Measurements from ENCODE around the gene DNTT. TPM values are rescaled to one million over a fixed set of nuclear protein-coding genes. Genes with fewer than 3 reads are reported as not detected.

DNTT gene
- polyA plus RNA-seq, 2 donors: not detected

DNA sequence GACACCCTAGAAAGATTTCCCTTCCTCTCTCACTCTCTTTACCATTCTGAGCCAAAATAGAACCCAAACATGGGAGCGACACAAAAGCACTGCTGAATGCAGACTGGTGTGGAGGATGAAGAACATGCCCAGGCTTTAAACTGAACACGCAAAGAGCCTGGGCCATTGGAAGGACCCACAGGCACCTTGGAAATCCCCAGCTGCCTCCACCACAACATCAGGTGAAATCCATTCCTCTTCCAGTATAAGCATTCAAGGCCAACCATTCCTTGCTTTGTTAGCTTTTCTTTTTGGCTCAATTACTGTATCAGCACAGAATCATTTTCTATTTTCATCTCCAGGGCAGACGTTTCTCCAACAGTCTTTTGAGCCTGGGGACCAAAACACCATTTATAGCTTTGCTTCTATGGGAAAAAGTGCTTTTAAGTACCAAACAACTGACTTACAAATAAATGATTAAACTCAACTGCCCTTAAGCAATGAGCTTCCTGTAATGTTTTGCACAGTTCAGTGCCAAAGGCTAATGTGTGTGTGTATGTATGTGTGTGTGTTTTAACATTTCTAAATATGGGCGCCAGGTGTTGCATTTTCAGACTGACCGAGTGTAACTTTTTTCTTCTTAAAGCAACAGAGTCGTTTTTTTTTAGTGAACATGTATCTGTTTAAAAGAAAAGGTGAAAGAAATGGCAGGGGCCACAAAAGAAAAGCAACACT, 16.7 kb upstream of the DNTT start:
- no peaks in the 10 kb centered on the region for H3K9me3 ChIP-seq (ENCODE audit: control insufficient read depth in 2 of 2, insufficient read depth in 1 of 2, low read depth in 1 of 2, low read length in 1 of 2)
- H3K27ac ChIP-seq (ENCODE audit: low read depth in 2 of 2, low read length in 1 of 2): peak overlapping the region in 1 of 2 donors; percentile 24
- no peaks in the 10 kb centered on the region for H3K27me3 ChIP-seq (ENCODE audit: control insufficient read depth in 1 of 2, insufficient read depth in 2 of 2, low read length in 2 of 2)
- peaks cover 0 to 2% of the 10 kb centered on the region in 2 donors for H3K4me1 ChIP-seq (ENCODE audit: control insufficient read depth in 2 of 2, insufficient read depth in 2 of 2, low read length in 1 of 2)
- no peaks in the 10 kb centered on the region for H3K36me3 ChIP-seq (ENCODE audit: control insufficient read depth in 2 of 2, insufficient read depth in 2 of 2, low read length in 1 of 2)
- WGBS, 2 donors: 17 to 18% methylated on average over 6 of the region's 6 CpGs
- H3K4me3 ChIP-seq (ENCODE audit: low read depth in 1 of 2, low read length in 2 of 2): no peak overlapping the region

DNA sequence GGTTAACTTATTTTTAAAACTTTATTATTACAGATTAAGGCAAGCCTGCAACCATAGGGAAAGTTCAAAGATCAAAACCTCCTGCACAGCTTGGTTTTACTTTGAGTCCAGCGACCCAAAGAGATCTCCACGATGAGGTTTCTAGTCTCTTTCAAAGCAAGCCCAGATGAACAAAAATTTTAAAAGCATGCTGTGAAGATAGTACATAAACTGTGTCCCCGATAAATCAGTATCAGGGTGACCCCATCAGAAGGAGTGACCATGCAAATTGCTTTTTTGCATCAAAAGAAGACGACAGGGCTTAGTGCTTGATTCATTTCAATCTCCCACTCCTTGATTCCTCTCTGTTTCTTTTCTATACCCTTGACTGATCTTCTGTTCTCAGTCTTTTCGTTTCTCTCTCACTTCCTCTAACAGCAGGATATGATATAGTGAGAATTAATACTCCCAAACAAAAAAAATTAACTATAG, 16.0 kb upstream of the DNTT start:
- Histone ChIP-seq H3K36me3 (ENCODE audit: control insufficient read depth in 2 of 2, insufficient read depth in 2 of 2, low read length in 1 of 2) (no peaks in the 10 kb centered on the region), H3K4me1 (ENCODE audit: control insufficient read depth in 2 of 2, insufficient read depth in 2 of 2, low read length in 1 of 2) (peaks cover 0 to 2% of the 10 kb centered on the region in 2 donors), H3K9me3 (ENCODE audit: control insufficient read depth in 2 of 2, insufficient read depth in 1 of 2, low read depth in 1 of 2, low read length in 1 of 2) (no peaks in the 10 kb centered on the region), H3K4me3 (ENCODE audit: low read depth in 1 of 2, low read length in 2 of 2) (no peak overlapping the region), H3K27me3 (ENCODE audit: control insufficient read depth in 1 of 2, insufficient read depth in 2 of 2, low read length in 2 of 2) (no peaks in the 10 kb centered on the region), H3K27ac (ENCODE audit: low read depth in 2 of 2, low read length in 1 of 2) (no peak overlapping the region)
- WGBS, 2 donors: 25 to 37% methylated on average over 5 of the region's 5 CpGs

DNA sequence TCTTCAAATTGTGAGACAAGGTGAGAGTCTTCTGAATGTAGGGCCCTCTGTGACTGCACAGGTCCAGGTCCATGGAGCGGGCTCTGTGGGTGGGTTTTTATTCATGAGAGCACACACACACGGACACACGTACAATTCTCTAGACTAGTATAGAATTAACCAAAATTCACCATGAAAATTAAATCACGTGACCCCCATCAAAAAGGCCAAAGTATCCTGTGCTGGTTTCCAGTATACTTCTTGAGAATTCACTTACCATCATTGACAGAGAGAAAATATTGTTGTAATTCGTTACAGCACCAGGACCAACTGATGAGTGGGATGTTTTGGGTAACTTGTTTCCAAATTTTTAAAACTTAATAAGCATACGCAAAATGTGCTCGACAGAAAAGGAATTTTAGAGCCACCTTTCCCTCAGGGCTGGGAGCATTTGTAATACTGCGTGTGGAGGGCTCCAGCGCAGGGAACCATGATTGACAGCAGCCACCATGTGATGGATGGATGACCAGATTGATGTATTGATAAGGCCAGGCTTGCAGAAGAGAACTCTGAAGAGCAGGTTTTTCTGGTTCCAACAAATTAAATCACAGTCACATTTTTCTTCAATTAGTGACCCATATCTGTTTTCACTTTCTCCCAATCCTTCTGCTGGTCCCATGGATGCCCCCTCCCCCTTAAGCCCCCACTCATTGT, 14.9 kb upstream of the DNTT start:
- WGBS, 2 donors: 87 to 93% methylated on average over 9 of the region's 9 CpGs
- Histone ChIP-seq H3K27ac (ENCODE audit: low read depth in 2 of 2, low read length in 1 of 2) (no peak overlapping the region), H3K4me1 (ENCODE audit: control insufficient read depth in 2 of 2, insufficient read depth in 2 of 2, low read length in 1 of 2) (peaks cover 0 to 2% of the 10 kb centered on the region in 2 donors), H3K36me3 (ENCODE audit: control insufficient read depth in 2 of 2, insufficient read depth in 2 of 2, low read length in 1 of 2) (no peaks in the 10 kb centered on the region), H3K4me3 (ENCODE audit: low read depth in 1 of 2, low read length in 2 of 2) (no peak overlapping the region), H3K9me3 (ENCODE audit: control insufficient read depth in 2 of 2, insufficient read depth in 1 of 2, low read depth in 1 of 2, low read length in 1 of 2) (no peaks in the 10 kb centered on the region), H3K27me3 (ENCODE audit: control insufficient read depth in 1 of 2, insufficient read depth in 2 of 2, low read length in 2 of 2) (no peaks in the 10 kb centered on the region)

DNA sequence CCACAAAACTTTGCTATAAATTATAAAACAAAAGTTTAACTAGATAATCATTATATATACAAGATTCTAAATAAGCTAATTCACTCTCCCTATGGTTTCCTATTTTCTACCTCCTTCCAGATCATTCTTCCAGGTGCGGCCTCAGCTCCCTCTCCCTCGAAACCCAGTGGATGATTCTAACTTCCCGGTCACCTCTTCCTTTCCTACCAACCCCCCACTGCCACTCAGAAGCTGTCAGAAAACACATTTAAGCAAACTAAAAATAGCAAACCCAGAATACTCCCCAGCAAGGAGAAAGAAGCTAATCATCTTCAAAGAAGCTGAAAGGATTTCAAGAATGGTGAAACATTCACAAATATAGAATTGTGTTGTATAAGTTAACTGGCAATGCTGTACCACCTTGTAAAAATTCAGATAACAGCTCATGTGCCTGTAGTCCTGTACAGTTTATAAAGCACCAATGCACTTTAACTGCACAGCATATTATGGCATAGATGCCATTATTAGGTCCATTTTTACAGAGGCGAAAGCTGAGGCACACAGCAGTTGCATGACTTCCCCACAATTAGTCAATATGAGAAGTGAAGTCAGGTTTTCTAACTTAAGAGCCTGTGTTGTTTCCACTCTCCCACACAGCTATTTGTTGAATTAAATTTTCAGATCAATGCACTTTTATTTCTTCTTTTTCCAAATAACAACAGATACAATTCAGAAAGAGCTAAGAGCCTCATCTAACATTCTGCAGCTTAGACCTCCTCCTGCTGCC, 13.7 kb upstream of the DNTT start:
- Histone ChIP-seq H3K9me3 (ENCODE audit: control insufficient read depth in 2 of 2, insufficient read depth in 1 of 2, low read depth in 1 of 2, low read length in 1 of 2) (no peaks in the 10 kb centered on the region), H3K27ac (ENCODE audit: low read depth in 2 of 2, low read length in 1 of 2) (no peak overlapping the region), H3K4me1 (ENCODE audit: control insufficient read depth in 2 of 2, insufficient read depth in 2 of 2, low read length in 1 of 2) (peaks cover 0 to 2% of the 10 kb centered on the region in 2 donors), H3K27me3 (ENCODE audit: control insufficient read depth in 1 of 2, insufficient read depth in 2 of 2, low read length in 2 of 2) (no peaks in the 10 kb centered on the region), H3K36me3 (ENCODE audit: control insufficient read depth in 2 of 2, insufficient read depth in 2 of 2, low read length in 1 of 2) (no peaks in the 10 kb centered on the region), H3K4me3 (ENCODE audit: low read depth in 1 of 2, low read length in 2 of 2) (no peak overlapping the region)
- WGBS, 2 donors: 82 to 88% methylated on average over 4 of the region's 4 CpGs

DNA sequence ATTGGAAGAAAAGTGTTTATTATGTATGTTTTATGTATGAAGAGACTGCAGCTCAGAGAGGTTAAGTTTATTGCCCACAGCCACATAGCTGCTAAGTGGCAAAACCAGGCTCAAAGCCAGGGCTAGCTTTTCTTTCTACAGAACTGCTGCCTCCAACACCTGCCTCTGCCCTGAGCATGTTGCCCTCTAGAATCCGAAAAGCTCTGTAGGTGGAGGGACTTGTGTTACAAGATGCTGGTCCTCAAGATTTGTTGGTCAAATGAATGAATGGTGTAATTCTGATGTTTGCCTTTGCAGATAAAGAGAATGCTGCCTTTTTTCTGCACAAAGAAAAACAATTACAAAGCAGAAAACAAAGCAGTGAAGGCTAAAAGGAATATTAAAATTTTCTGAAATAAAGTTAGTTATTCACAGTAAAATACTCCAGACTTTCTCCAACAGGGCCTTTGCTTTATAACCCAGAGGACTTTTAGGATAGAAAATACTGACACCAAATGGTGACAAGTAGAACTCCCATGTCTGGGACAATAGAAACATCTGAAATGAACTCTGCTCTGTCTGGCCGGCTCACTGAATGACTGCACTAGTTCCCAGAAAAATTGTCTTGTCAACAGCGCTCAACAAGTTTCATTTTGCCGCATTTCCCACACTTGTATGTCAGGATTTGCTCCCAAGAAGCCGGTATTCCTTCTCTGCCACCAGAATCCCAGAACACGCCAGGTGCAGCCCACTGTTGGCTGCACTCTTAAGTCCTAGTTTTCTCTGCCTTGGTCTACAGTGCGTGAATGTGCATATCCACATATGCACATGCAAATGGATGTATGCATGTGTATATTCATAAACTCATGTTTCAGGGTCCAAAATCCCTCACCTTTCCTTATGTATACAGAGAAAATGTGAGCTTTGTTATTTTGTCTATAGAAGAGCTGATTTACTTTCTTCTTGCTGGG, 11.0 kb upstream of the DNTT start:
- H3K4me3 ChIP-seq (ENCODE audit: low read depth in 1 of 2, low read length in 2 of 2): no peak overlapping the region
- no peaks in the 10 kb centered on the region for H3K9me3 ChIP-seq (ENCODE audit: control insufficient read depth in 2 of 2, insufficient read depth in 1 of 2, low read depth in 1 of 2, low read length in 1 of 2)
- 33 to 41% methylated on average over 7 of the region's 7 CpGs for WGBS, 2 donors
- H3K27me3 ChIP-seq (ENCODE audit: control insufficient read depth in 1 of 2, insufficient read depth in 2 of 2, low read length in 2 of 2): no peaks in the 10 kb centered on the region
- no peak overlapping the region for H3K27ac ChIP-seq (ENCODE audit: low read depth in 2 of 2, low read length in 1 of 2)
- H3K36me3 ChIP-seq (ENCODE audit: control insufficient read depth in 2 of 2, insufficient read depth in 2 of 2, low read length in 1 of 2): no peaks in the 10 kb centered on the region
- no peaks in the 10 kb centered on the region for H3K4me1 ChIP-seq (ENCODE audit: control insufficient read depth in 2 of 2, insufficient read depth in 2 of 2, low read length in 1 of 2)

DNA sequence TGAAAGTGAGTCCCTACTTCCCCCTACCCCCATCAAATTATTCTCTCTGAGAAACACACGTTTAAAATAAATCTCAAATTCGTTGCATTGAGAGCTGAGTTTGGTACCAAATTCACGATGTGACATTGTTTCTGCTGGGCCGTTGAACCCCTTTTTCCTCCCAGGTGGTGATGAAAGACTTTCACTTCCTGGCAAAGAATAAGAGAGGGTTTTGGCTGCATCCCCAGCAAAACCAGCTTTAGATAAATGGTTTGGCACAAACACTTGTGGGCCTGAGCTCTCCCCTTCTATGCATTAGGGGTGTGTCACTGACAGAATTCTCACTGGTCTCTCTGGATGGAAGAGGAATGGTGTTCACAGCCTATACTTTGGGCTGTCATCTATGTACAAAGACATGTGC, 8.8 kb upstream of the DNTT start:
- no peak overlapping the region for H3K4me3 ChIP-seq (ENCODE audit: low read depth in 1 of 2, low read length in 2 of 2)
- H3K9me3 ChIP-seq (ENCODE audit: control insufficient read depth in 2 of 2, insufficient read depth in 1 of 2, low read depth in 1 of 2, low read length in 1 of 2): no peaks in the 10 kb centered on the region
- 13 to 29% methylated on average over 4 of the region's 4 CpGs for WGBS, 2 donors
- no peaks in the 10 kb centered on the region for H3K4me1 ChIP-seq (ENCODE audit: control insufficient read depth in 2 of 2, insufficient read depth in 2 of 2, low read length in 1 of 2)
- no peaks in the 10 kb centered on the region for H3K36me3 ChIP-seq (ENCODE audit: control insufficient read depth in 2 of 2, insufficient read depth in 2 of 2, low read length in 1 of 2)
- no peaks in the 10 kb centered on the region for H3K27me3 ChIP-seq (ENCODE audit: control insufficient read depth in 1 of 2, insufficient read depth in 2 of 2, low read length in 2 of 2)
- H3K27ac ChIP-seq (ENCODE audit: low read depth in 2 of 2, low read length in 1 of 2): no peak overlapping the region

DNA sequence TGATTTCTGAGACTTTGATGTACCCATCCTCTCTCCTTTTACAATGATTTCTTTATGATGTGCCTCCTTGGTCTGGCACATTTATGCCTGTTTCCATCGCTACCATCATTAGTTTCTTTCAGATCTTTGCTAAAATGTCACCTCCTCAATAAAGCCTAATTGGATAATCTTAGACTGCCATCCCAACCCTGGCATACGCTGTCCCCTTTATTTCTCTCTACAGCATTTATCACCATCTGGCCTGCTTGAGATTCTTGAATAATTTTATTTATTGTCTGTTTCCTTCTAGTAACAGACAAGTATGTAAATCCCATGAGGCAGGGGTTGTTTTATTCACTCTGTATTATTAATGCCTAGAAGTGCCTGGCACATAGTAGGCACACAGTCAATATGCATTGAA, 6.7 kb upstream of the DNTT start:
- Histone ChIP-seq H3K27me3 (ENCODE audit: control insufficient read depth in 1 of 2, insufficient read depth in 2 of 2, low read length in 2 of 2) (no peaks in the 10 kb centered on the region), H3K4me3 (ENCODE audit: low read depth in 1 of 2, low read length in 2 of 2) (no peak overlapping the region), H3K9me3 (ENCODE audit: control insufficient read depth in 2 of 2, insufficient read depth in 1 of 2, low read depth in 1 of 2, low read length in 1 of 2) (no peaks in the 10 kb centered on the region), H3K36me3 (ENCODE audit: control insufficient read depth in 2 of 2, insufficient read depth in 2 of 2, low read length in 1 of 2) (no peaks in the 10 kb centered on the region), H3K4me1 (ENCODE audit: control insufficient read depth in 2 of 2, insufficient read depth in 2 of 2, low read length in 1 of 2) (no peaks in the 10 kb centered on the region), H3K27ac (ENCODE audit: low read depth in 2 of 2, low read length in 1 of 2) (no peak overlapping the region)
- 96 to 98% methylated on average over 2 of the region's 2 CpGs for WGBS, 2 donors

DNA sequence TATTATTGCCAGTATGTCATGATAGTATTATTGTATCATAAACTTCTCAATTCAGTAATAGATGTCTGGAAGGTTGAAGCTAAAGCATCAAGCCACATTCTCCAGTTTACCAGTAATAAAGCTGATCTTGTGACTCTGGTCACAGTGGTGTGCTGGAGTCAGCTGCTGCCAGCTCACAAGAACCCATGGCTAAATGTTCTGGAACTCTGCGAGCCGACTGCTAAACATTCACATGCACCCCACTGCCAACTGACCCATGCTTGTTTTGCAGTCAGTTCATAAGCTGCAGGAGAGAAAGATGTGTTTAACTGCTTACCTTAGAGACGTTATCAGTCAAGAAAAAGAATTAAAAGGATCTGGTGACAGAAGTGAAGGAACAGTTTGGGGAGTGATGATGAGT, 5.9 kb upstream of the DNTT start:
- Histone ChIP-seq H3K9me3 (ENCODE audit: control insufficient read depth in 2 of 2, insufficient read depth in 1 of 2, low read depth in 1 of 2, low read length in 1 of 2) (no peaks in the 10 kb centered on the region), H3K27me3 (ENCODE audit: control insufficient read depth in 1 of 2, insufficient read depth in 2 of 2, low read length in 2 of 2) (no peaks in the 10 kb centered on the region), H3K36me3 (ENCODE audit: control insufficient read depth in 2 of 2, insufficient read depth in 2 of 2, low read length in 1 of 2) (no peaks in the 10 kb centered on the region), H3K4me3 (ENCODE audit: low read depth in 1 of 2, low read length in 2 of 2) (no peak overlapping the region), H3K27ac (ENCODE audit: low read depth in 2 of 2, low read length in 1 of 2) (no peak overlapping the region), H3K4me1 (ENCODE audit: control insufficient read depth in 2 of 2, insufficient read depth in 2 of 2, low read length in 1 of 2) (no peaks in the 10 kb centered on the region)
- 87 to 91% methylated on average over 3 of the region's 3 CpGs for WGBS, 2 donors

DNA sequence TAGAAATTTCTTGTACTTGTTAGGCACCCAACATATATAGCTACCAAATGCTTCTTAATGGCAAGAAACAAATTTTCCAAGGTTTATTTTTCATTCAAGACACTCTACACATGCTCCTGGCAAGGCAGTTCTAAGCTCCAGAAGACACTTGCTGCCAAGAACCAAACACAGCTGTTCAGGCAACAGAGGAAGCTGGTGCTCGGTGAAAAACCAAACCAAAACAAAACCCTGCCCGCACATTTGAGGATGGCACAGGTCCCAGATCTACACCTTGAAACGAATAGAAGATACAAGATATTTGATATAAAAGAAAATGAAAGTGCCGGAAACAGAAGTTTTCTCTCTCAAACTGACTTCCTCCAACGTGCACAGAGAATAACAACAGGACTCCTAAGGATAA, 4.9 kb upstream of the DNTT start:
- H3K4me1 ChIP-seq (ENCODE audit: control insufficient read depth in 2 of 2, insufficient read depth in 2 of 2, low read length in 1 of 2): no peaks in the 10 kb centered on the region
- H3K27ac ChIP-seq (ENCODE audit: low read depth in 2 of 2, low read length in 1 of 2): no peak overlapping the region
- no peaks in the 10 kb centered on the region for H3K27me3 ChIP-seq (ENCODE audit: control insufficient read depth in 1 of 2, insufficient read depth in 2 of 2, low read length in 2 of 2)
- H3K9me3 ChIP-seq (ENCODE audit: control insufficient read depth in 2 of 2, insufficient read depth in 1 of 2, low read depth in 1 of 2, low read length in 1 of 2): no peaks in the 10 kb centered on the region
- no peak overlapping the region for H3K4me3 ChIP-seq (ENCODE audit: low read depth in 1 of 2, low read length in 2 of 2)
- WGBS, 2 donors: 12 to 22% methylated on average over 5 of the region's 5 CpGs
- no peaks in the 10 kb centered on the region for H3K36me3 ChIP-seq (ENCODE audit: control insufficient read depth in 2 of 2, insufficient read depth in 2 of 2, low read length in 1 of 2)
